GM20431 (cell line): ENCODE measurements around the gene FHIT.

ENCODE experiments used
- in situ Hi-C: fragments of 300-500 bp; cut with MseI, MboI; formaldehyde crosslinking; loops from one replicate; pipeline ENCODE4 v1.15.0; 2020; ENCODE audit warnings: low sequenced_read_pairs; ENCODE audit not compliant: unreplicated experiment

FHIT gene

DNA sequence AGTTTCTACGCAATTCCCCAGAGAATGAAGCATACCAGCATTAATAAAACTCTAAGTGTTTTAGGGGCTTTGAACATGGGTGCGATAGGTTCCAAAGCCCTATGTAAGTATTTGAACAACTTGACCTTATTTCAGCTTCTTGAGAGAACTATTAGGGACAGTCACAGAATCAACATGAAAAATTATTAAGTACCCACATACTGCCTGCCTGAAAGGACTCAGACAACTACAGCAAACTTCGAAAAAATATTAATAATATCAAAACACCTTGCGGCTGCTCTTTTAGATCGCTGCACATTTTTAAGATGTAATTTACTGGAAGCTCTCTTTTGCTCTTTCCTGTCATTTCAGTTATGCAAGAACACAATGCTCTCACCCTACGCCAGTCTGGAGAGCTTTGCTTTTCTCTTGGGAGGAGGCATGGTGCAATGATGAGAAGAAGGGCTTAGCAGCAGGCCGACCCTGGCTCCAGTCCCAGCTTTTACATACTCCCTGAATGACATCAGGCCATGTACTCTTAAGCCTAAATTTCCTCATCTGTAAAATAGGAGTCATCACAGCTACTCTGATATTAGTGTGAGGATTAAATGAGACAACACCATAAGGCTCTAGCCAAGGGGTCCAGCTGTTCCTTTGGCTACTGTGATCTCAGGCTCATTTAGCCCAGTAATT lies 640.7 kb downstream of the FHIT start:
- in situ Hi-C loops = no loop called here

- in situ Hi-C loops = no loop called here
Observed at GRCh38 chr3:60609446-60609845, 641.8 kb downstream of the FHIT start.

DNA sequence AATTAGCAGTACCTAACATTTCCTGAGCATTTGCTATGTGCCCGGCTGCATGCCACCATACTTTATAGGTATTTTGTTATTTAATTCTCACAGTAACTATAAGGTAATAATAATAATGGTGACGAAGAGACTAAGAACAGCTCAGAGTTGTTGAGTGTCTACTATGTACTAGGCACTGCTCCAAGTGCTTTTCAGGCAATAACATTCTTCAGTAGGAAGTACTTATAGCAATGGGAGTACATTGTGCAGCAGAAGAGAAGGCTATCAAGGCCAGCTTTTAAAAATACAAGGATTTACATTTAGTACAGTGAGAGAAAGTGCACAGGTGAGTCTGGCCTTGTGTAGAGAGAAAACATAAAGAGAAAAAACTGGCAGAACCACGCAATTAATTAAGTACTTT lies 647.4 kb downstream of the FHIT start:
- in situ Hi-C loops = no loop called here

DNA sequence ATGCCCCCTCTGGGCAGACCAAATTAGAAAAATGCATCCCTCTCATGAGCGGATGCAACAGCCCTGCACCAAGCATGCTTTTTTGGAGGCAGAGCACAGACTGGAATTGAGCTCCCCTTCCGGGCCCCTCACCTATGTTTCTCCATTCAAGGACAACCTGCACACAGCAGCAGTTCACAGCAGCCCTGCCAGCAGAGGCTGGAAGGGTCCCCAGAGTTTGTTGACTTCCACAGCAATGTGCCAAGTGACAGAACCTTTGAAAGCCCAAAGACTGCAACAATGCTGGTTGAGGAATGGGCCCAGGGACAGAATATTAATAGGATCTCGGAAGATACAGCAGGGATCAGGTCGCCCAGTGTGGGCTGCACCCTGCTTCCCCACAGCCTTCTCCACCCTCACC lies 650.4 kb downstream of the FHIT start:
- in situ Hi-C loops = no loop called here

DNA sequence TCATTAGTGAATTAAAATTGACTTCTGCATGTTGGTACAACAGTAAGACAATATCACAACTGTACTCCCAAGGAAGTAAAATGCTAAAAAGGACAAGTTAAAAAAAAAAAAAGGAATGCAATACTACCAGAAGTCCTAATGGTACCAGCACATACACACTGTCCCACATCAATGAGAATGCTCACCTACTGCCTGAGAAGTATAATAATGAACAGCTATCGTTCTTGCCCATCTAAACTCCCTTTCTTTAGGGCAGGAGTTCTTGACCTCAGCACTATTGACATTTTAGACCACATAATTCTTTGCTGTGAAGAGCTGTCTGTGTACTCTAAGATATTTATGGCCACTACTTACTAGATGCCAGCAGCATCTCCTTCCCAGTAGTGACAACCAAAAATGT lies 651.7 kb downstream of the FHIT start:
- in situ Hi-C loops = no loop called here

DNA sequence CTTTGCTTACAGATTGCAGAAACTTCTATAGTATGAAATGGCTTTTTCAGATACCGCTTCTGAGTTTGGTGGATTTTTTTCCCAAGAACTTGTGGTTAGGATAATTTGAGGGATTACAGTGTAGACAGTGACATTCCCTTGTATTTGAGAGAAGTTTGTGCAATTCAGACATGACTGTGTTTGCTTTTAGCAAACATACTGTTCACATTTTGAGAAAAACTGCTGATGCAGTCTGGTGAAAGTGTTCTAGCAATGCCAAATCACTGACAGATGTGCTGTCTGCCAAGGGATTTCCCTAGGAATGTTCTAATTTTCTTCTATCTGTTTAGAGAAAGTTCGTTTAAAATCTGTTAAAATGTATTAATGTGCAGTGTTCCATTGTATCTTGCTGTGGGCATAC lies 652.6 kb downstream of the FHIT start:
- in situ Hi-C loops = no loop called here

- in situ Hi-C loops = no loop called here
Observed at GRCh38 chr3:60594025-60594424, 657.2 kb downstream of the FHIT start.

DNA sequence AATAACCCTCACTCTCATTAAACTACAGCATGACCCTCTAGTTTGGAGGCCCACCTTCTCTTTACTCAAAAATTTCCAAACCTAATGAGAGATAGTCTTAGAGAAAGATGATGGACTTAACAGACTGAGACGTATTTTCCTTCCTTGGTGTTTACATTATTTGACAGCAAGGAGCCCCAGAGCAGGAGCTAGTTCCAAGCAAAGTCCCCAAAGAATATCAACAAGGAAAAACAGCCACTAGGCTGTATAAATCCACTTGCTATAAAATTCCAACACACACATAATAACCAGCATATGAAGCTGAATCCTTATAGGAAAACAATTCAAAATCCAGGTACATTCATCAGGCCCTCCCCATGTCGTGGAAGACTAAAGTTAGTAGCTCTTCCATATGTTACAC lies 660.0 kb downstream of the FHIT start:
- in situ Hi-C loops = no loop called here

- in situ Hi-C loops = no loop called here
Observed at GRCh38 chr3:60588806-60589205, 662.4 kb downstream of the FHIT start.

DNA sequence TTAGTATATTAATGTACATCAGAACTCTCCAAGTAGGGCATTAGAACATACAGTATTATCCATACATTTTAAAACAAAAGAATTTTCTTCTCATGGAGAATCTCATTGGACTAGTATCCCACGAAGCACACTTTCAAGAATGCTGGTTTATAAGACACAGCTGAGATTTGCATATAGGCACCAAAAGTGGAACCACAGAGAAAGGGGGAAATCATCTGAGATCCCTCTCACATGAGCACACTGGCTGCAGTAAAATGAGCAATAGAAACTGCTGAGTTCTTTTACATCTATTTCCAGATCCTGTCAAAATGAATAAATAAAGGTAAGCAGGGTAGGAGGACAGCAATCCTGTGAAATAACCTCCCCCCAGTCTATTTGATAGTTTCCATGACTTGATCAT lies 665.3 kb downstream of the FHIT start:
- in situ Hi-C loops = no loop called here

GRCh38 chr3:60584250-60584649 lies 667.0 kb downstream of the FHIT start:
- in situ Hi-C loops = no loop called here

GRCh38 chr3:60582288-60582687 lies 669.0 kb downstream of the FHIT start:
- in situ Hi-C loops = no loop called here

DNA sequence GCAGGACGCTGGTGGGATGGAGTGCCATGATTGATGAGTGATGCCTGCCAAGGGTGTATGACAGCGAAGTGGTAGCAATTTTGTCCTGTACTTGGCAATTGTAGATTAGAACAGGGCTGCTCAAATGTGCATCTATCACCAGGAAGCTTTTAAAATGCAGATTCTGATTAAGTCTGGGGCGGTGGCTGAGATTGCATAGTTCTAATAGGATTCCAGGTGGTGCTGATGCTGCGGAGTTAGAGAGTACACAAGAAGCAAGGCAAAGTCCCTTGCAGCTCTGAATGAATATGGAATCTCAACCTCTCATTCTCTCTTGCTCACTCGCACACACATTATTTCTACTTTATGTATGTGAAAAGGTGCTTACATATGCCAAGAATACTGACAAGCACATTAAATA lies 670.4 kb downstream of the FHIT start:
- in situ Hi-C loops = no loop called here

- in situ Hi-C loops = no loop called here
Observed at GRCh38 chr3:60579734-60580133, 671.5 kb downstream of the FHIT start.

DNA sequence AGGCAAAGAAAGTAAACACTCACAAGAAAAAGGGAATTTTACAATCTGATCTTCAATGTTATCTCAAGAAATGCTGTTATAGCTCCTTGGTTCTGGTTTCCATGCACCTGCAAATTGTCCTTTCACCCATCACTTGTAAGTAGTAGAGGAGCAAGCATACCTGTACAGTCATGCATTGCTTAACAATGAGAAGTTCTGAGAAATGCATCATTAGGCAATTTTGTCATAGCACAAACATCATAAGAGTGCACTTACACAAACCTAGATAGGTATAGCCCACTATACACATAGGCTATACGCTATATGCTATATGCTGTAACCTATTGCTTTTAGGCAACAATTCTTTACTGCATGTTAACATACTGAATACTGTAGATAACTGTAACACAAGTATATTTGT lies 672.3 kb downstream of the FHIT start:
- in situ Hi-C loops = no loop called here

DNA sequence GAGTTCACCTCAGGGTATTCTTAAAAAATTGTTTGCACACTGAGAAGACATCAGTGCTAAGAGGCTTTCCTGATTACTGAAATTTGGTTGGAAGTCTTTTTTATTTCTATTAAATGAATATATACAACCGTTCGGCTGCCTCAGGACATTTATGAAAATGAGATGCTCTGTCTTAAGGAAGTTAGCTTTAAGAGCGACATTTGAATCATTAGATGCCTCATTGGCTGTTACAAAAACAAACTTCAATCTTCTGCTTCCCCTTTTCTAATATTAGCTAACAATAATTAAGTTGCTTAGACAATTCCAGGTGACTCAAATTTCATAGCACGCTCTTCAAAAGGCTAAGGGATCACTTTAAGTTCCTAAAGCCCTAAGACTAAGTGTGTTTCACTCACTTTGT lies 673.7 kb downstream of the FHIT start:
- in situ Hi-C loops = no loop called here

DNA sequence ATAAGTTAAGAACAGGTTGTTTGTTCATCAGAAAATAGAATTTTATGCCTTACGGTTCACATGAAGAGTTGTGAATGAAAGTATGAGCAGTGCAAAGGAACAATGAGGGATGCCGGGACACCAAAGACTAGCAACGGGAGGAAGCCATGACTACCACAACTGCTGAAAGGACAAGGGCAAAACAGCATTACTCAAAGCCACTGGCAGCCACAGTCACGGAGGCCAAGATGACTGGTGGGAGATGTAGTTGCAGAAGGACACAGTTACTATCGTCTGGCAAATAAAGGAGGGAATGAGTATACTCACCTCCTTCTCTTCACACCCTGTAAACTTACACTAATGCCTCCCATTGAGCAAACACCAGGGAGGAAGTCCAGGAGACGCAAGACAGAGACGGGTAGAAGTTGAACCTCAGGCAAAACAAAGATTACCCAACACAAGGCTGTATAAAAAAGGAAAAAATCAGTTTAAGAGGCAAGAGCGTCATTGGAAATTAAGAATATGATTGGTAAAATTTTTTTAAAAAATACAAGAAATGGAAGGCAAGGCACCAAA lies 675.5 kb downstream of the FHIT start:
- in situ Hi-C loops = no loop called here

- in situ Hi-C loops = no loop called here
Observed at GRCh38 chr3:60574046-60574769, 677.0 kb downstream of the FHIT start.

DNA sequence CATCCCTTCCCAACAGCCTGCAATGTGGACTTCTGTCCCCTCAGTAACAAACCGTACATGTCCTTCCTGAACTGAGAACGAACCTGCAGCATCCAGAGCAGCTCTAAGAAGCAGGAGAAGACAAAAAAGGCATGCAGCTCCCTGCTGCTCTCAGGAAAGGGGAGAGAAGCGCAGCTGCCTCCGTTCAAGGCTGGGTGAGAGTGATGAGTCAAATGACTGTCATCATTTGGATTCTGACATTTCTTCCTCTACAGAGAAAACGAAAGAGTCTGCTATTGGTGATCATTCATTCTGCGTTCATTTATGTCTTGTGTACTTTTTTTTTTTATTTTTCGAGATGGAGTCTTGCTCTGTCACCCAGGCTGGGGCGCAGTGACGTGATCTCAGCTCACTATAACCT lies 677.8 kb downstream of the FHIT start:
- in situ Hi-C loops = no loop called here

- in situ Hi-C loops = no loop called here
Observed at GRCh38 chr3:60571511-60571910, 679.7 kb downstream of the FHIT start.

- in situ Hi-C loops = no loop called here
Observed at GRCh38 chr3:60557122-60557521, 694.1 kb downstream of the FHIT start.
